Renal pelvis (tissue), 4 donors: ENCODE results near the gene MGLL. TPM values are rescaled to one million over a fixed set of nuclear protein-coding genes. Genes with fewer than 3 reads are reported as not detected.
A peak's percentile ranks its signal among the peaks of the same experiment; 100 is the strongest.
"Not testable (repeated sequence)": the region's sequence is repeated elsewhere in the genome, so short reads cannot be mapped to it uniquely, and the experiment has no call there.

Source experiments
- DNase-seq: peaks from one replicate; pipeline ENCODE4 v3.0.0-alpha.2; 2013
- polyA plus RNA-seq, 3 donors: library from polyadenylated mRNA; unstranded; fragments of 120-200 nt; gene quantifications; one replicate each; pipeline ENCODE4 v1.2.1, GENCODE V29; 2013; ENCODE audit not compliant: insufficient read length in 3 of 3

Gene MGLL
- polyA plus RNA-seq, 3 donors, result 23.7 to 29.9 (median 25.2) TPM

GRCh38 chr3:127712881-127713771 lies 109.2 kb downstream of the MGLL start:
- no peak for DNase-seq

GRCh38 chr3:127712461-127712860 lies 109.9 kb downstream of the MGLL start:
- no peak for DNase-seq

GRCh38 chr3:127711896-127712295 lies 110.4 kb downstream of the MGLL start:
- DNase-seq, result no peak

- no peak for DNase-seq
Measured at GRCh38 chr3:127711021-127711695, 111.2 kb downstream of the MGLL start.

- no peak for DNase-seq
Measured at GRCh38 chr3:127710155-127710941, 112.0 kb downstream of the MGLL start.

- no peak for DNase-seq
Measured at GRCh38 chr3:127709320-127710060, 112.8 kb downstream of the MGLL start.

- no peak for DNase-seq
Measured at GRCh38 chr3:127708837-127709236, 113.5 kb downstream of the MGLL start.

GRCh38 chr3:127707851-127708411 lies 114.4 kb downstream of the MGLL start:
- no peak for DNase-seq

- no peak for DNase-seq
Measured at GRCh38 chr3:127706785-127707351, 115.4 kb downstream of the MGLL start.

GRCh38 chr3:127706312-127706711 lies 116.0 kb downstream of the MGLL start:
- DNase-seq, result no peak

GRCh38 chr3:127704840-127705239 lies 117.5 kb downstream of the MGLL start:
- not testable (repeated sequence) for DNase-seq

- DNase-seq, result no peak
Measured at GRCh38 chr3:127702151-127702578, 120.2 kb downstream of the MGLL start.

- DNase-seq, result no peak
Measured at GRCh38 chr3:127701280-127701911, 120.9 kb downstream of the MGLL start.

- DNase-seq, result no peak
Measured at GRCh38 chr3:127700406-127700805, 121.9 kb downstream of the MGLL start.

GRCh38 chr3:127699416-127700300 lies 122.7 kb downstream of the MGLL start:
- no peak for DNase-seq

- DNase-seq, result no peak
Measured at GRCh38 chr3:127698691-127699415, 123.5 kb downstream of the MGLL start.

- DNase-seq, result no peak
Measured at GRCh38 chr3:127698286-127698685, 124.0 kb downstream of the MGLL start.

GRCh38 chr3:127697551-127698240 lies 124.6 kb downstream of the MGLL start:
- peak; percentile 65 for DNase-seq
